Activated gamma-delta T cell treated with anti-CD3 and anti-CD28 coated beads, Interleukin-2, amount 50 U/mL, for 16 hours (primary cell): ENCODE data around the gene INO80D.
"Not testable (repeated sequence)": the region's sequence is repeated elsewhere in the genome, so short reads cannot be mapped to it uniquely, and the experiment has no call there.

Experiments used
- DNase-seq: peaks from one replicate; pipeline ENCODE4 v3.0.0-alpha.2; 2020; ENCODE audit warnings: low read depth

INO80D gene, protein sequence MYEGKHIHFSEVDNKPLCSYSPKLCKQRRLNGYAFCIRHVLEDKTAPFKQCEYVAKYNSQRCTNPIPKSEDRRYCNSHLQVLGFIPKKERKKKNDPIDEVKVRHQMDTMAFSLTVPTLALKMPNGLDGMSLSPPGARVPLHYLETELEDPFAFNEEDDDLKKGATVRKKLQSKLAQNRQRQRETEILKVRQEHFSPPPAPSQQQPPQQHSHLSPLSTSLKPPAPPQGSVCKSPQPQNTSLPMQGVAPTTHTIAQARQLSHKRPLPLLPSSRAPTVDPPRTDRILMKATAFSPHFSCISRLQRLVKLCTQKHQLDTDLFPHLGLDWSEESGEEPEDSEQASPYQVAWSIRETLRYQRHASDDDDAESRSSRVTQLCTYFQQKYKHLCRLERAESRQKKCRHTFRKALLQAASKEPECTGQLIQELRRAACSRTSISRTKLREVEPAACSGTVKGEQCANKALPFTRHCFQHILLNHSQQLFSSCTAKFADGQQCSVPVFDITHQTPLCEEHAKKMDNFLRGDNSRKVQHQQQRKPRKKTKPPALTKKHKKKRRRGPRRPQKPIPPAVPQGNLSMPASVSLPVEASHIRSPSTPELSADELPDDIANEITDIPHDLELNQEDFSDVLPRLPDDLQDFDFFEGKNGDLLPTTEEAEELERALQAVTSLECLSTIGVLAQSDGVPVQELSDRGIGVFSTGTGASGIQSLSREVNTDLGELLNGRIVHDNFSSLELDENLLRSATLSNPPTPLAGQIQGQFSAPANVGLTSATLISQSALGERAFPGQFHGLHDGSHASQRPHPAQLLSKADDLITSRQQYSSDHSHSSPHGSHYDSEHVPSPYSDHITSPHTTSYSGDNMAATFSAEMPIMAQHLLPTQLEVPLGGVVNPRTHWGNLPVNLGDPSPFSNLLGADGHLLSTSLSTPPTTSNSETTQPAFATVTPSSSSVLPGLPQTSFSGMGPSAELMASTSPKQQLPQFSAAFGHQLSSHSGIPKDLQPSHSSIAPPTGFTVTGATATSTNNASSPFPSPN

DNA sequence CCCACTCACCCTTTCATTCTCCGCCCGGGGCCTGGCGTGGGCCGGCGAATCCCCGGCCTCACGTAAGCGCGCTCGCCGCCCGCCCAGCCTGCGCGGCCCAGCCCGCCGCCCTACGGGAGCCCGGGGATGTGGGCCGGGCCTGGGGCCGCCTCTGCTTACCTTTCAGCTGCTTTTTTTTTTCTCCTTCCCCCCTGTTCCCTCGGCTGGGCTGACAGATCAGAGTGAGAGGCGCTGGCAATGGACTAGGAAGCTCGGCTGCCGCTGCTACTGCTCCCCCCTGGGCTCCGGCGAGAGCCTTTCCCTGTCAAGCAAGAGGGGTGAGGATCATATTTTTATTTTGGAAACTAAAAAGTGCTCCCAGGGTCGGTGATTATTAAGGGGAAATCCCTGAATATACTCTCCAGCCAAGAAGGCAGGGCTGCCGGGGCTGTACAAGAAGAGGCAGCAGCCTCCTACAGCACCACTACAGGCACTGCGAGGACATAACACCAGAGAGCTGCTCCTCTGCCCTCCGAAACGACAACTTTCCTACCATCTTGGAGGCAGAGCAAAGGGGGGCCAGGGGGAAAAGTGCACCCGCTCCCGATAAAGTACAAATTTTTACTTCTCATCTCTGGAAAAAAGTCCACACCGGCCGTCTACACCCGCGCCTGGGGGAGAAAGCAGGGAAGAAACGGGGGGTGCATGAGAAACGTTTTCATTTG is at the start of gene INO80D:
INO80D (minus strand) TSS at position 433 of the 704 bp plus-strand sequence. CDS start 23,158 bp downstream, outside the sequence.
- DNase-seq: peak; percentile 66

DNA sequence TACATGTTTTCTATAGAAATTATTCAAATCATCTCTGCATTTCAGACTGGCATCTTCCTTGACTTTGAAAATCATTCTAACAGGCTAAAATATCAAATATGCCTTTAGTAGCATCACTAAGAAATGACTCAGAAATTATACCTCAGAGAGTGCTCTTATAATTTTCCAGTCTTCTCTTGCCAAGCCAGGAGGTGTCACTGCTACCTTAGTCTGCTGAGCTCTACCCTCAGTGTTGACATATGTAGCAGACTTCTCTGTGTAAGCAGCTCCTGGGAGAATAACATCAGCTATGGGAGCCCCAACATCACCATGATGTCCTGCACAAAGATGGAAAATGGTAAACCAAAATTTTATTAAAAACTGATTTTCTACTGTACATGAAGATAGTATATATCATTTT is 41.7 kb upstream of the INO80D start:
- no peak for DNase-seq

DNA sequence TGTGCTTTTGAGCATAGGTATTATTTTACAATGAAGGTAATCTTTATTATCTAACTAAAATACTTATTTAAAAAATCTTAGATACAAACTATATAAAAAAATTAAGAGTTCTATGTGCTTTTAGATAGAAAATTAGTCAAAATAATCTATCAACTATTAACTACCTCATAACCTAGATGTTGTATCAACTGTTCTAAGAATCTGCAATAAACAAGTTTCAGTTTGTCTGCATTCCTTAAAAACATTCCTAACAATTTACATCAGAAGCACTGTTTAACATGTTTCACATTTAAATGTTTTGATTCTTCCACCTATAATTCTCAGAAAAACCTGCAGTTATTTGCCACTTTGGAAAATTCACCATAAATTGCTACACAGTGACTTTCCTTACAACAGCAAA is 39.9 kb upstream of the INO80D start:
- DNase-seq: no peak

DNA sequence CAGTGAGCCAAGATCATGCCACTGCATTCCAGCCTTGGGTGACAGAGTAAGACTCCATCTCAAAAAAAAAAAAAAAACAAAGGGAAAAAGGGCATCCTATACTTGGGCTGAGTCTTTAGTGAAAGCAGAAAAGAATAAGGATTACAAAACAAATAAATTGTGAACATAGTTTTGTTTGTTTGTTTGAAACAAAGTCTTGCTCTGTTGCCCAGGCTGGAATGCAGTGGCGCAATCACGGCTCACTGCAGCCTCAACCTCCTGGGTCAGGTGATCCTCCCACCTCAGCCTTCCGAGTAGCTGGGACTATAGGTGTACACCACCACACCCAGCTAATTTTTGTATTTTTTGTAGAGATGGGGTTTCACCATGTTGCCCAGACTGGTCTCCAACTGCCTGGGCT is 36.6 kb upstream of the INO80D start:
- DNase-seq: not testable (repeated sequence)

DNA sequence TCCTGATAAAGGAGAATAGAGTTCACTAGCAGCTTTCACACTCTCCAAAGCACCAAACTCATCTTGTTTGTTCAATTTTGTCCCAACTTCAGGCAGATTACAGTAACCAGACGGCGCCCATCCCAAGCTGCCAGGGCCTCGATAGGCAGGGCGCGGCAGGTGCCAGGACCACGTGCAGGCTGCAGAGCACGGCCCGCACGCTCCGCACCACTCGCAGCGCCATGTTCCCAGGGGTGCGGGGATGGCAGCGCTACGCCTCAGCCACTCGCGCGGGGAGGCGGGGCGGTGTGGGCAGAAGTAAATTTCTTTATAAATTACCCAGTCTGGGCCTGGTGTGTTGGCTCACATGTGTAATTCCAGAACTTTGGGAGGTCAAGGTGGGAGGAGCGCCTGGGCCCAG is 30.3 kb upstream of the INO80D start:
- no peak for DNase-seq

DNA sequence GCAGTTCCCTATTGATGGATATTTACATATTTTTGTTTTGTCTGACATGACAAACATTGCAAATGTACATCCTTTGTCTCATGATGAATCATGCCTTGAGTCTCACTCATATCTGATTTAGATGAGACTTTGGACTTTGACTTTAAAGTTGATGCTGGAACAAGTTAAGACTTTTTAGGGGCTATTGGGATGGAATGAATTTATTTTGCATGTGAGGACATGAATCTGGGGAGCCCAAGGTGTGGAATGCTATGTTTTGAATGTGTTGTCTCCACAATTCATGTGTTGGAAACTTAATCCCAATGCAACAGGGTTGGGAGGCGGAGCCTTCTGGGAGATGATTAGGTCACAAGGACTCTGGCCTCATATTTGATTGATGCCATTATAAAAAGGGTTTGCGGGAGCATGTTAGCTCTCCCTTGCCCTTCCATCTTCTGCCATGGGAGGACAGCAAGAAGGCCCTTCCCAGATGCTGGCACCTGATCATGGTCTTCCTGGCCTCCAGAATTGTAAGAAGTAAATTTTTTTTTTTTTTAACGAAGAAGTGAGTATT is 29.1 kb upstream of the INO80D start:
- no peak for DNase-seq

DNA sequence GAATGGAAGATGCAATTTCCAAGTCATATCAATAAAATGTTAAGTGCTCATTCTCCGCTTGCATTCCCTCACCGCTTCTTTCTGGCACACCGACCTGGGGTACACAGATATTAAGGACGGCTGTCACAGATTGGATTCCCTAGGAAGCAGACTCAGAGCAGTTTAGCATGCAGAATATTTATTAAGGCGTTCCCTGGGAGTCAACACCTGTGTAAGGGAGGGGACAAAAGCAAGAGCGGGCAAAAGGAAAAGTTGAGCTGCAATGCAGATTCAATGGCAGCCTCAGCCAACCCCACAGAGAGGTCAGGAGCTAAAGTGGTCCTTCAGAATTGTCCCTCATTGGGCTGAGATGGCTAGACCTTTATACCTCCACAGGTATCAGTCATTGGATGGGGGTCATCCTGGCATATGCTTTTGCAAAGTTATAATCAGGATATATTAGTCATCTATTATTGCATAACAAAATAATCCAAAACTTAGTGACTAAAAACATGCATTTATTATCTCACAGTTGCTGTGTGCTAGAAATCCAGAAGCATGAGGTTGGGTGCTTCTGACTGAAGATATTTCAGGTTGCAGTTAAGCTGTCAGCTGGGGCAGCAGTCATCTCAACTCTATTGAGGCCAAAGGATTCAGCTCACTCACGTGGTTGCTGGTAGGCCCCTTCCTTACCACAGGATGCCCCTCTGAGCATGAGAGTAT is 27.0 kb upstream of the INO80D start:
- no peak for DNase-seq

DNA sequence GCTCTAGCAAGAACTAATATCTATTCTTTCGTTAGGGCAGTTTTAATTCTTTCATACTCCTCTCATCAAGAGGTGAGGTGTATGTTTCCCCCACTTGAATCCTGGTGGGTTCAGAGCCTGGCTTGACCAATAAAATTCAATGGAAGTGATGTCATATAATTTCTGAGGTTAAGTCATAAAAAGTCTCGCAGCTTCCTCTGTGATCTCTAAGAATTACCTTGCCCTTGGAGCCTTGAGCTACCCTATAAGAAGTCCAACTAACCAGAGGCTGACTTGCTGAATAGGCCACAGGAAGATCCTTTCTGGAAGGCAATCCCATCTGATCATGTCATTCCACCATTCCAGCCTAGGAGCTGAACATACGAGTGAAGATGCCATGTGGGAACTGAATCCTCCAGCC is 26.1 kb upstream of the INO80D start:
- DNase-seq: no peak

DNA sequence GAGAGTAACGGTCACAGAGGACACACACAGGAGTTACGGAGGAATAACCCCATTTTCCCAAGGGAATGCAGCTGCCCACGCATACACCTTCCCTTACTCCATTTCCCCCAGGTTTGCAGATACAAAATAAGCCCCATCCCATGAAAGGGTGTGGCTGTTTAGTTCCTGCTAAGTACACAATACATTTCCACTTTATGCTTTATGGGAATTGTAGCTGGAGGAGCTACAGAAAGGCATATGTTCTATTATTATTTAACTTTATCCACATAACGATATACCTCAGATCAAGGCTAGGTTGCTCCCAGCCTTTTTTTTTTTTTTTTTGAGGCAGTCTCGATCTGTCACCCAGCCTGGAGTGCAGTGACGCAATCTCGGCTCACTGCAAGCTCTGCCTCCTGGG is 22.7 kb upstream of the INO80D start:
- DNase-seq: no peak

DNA sequence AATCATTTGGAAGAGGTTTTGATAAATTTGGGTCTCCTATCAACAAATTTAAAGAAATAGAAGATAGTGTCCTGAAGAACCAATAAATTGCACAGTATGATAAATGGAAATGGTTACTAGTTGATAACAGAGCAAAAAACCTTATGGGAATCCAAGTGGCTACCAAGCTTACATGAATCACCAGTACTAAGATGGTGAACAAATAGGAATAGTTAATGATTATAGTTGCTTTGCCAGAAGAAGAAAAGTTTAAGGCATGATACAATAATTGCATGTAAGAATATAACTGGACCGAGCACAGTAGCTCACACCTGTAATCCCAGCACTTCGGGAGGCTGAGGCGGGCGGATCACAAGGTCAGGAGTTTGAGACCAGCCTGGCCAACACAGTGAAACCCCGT is 19.6 kb upstream of the INO80D start:
- DNase-seq: no peak

DNA sequence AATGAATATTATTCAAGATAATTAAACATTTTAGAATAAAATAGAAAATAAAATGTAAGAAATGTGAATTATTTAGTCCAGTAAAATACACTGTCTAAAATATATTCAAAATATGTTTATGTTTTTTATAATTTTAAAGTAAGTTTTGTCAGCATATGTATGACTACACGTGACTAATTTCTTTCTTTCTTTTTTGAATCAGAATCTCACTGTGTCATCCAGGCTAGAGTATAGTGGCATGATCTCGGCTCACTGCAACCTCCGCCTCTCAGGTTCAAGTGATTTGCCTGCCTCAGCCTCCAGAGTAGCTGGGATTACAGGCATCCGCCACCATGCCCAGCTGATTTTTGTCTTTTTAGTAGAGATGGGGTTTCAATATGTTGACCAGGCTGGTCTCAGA is 19.1 kb upstream of the INO80D start:
- no peak for DNase-seq

DNA sequence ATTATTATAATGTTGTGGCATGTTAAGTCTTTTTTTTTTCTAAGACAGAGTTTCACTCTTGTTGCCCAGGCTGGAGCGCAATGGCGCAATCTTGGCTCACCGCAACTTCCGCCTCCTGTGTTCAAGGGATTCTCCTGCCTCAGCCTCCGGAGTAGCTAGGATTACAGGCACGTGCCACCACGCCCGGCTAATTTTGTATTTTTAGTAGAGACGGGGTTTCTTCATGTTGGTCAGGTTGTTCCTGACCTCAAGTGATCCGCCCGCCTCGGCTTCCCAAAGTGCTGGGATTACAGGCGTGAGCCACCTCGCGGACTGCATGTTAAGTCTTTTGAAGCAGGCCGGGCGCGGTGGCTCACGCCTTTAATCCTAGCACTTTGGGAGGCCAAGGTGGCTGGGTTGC is 12.9 kb upstream of the INO80D start:
- DNase-seq: not testable (repeated sequence)

DNA sequence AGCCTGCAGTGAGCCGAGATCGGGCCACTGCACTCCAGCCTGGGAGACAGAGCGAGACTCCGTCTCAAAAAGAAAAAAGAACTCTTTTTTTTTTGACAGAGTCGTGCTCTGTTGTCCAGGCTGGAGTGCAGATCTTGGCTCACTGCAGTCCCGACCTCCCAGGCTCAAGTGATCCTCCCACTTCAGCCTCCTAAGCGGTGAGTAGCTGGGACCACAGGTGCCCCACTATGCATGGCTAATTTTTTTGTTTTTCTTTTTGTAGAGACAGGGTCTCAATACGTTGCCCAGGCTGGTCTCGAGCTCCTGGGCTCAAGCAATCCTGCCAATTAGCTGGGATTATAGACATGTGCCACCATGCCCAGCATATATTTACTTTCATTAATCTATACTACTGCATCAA is 12.5 kb upstream of the INO80D start:
- no peak for DNase-seq

DNA sequence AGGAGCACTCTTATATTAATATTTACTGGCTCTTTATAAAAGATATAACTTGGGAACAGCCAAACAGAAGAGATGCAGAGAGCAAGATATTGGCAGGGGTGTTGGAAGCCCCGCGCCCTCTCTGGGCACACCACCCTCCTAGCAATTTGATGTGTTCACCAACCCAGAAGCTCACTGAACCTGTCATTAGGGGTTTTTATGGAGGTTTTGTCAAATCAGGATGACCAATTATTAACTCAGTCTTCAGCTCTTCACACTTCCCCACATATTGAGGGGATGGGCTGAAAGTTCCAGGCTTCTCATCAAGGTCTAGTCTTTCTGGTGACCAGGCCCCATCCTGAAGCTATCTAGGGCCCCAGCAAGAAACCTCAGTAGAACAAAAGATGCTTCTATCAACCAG is 10.9 kb upstream of the INO80D start:
- no peak for DNase-seq

DNA sequence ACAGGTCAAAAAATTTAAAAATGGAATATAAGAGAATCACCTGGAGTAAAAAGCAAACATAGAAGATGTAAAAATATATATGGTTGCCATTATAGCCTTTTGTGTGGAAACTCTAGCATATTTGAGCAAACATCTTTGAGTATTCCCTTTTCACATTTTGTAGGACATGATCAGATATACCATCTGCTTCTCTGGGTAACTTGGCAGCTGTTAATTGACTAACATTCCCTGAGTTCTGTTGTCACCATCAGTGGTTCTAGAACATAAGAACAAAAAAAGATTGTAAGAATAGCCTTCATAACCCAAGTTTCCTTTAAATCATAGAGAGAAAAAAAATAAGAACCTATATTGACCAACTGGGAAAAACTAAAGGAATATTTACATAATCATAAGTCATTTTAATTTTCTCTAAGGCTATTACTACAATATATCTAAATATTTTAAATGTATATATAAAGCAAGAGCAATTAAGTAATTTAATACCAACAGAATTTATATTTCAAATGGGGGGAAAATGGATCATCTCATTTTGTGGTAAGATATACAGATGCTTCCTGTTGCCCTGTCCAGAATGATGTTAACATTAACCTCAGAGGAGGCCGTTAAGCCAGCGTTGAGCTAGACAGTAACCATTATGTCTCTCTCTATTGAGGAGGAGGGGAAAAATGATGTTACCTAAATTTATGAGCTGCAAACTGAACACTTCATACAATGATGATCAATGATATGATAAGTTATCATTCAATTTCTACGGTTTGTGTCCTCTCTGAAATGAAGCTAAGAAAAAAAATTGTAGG is 9.8 kb upstream of the INO80D start:
- no peak for DNase-seq

DNA sequence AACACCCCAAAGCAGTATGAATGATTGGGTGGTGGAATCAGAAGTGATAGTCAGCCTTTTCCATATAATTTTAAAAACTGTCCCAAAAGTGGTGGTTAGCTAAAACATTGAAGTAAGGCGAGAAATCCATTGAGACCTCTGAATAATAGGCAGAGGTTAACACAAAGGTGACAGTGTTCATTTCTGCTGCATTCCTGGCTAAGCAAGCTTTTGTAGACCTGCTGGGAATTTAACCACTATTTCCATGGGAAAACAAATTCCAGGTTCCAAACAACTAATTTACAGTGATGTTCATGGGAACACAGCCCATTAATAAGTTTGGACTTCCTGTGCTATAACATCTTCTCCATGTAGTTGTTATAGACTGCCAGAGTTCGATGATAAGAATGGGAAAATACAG is 6.3 kb upstream of the INO80D start:
- DNase-seq: no peak

DNA sequence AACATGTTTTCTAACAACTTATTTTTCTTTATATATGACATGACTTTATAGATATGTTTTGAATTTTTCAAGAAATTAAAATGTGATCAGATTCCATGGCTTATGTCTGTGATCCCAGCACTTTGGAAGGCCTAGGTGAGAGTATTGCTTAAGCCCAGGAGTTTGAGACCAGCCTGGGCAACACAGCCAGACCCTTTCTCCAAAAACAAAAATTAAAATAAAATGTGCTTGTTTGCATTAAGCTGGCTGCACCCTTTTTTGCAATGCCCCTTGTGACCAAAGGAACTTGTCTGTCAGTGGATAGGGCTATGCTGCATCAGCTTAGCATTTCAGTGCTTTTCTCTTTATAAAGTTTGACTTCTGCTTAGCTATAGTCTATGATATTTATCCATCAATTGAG is 2.3 kb upstream of the INO80D start:
- no peak for DNase-seq

DNA sequence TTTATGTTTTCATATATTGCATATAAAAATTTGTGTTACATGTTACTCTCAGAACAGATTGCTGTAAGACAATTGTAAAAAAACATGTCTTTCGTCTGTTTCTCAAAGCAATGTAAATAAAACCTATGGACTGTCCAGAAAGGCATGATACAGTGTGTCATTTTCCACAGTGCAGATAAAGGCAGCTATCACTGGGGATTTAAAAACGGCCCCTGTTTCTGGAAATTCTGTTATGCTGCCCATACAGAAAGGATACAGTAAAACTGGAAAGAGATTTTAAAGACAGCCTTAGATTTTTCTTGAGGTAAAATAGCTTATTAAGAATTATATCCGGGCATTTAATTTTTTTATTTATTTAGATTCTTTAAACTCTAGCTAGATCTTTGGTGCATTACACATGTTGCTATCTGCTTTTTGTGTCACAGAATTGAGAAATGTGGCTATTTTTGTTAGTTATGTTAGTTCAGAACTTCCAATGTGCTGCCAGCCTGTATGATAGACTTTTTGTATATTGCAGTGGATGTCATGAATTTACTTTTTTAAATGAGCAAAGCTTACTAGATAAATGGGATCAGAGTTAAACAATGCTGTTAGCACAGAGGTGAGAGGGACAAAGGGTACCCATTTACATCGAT is 859 bp upstream of the INO80D start:
- DNase-seq: no peak

DNA sequence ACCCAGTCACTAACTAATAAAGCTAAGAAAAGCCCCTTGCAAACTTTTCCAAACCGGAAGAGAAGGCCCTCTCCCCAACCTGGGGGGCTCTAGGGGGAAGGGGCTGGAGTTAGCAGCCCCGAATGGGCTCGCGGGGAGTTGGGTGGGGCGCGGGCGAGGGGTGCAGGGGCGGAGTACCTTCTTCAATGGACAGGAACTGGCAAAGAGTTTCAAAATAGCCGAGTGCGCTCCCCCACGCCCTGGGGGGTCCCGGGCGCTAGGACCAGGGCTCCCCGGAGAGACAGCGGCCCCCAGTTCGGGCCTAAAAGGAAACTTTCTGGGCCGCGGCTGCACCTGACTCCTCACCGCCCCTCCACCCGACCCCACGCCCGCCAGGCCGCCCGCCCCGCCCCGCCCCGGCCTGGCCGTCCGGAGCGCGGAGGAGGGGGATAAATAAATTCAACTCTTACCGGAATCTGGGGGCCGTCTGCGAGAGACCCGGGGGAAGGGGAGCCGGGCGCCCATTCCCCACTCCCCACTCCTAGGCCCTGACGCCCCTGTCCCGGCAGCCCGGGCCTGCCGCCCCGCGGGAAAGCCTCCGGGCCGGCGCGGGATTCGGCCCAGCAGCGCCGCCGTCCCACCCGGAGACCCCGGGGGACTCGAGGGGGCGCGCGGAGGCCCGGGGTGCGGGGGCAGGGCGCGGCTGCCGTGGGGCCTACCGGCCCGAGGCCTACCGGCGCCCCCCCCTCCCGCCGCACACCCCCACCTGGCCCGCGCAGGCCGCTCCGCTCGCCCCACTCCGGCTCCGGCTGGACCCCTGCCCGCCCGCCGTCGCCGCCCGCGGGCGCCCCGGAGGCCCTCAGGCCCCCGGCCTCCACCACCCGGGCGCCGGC is 868 bp downstream of the INO80D start:
- peak; percentile 31 for DNase-seq
